ENCODE results near the gene TGFB2. TPM values are rescaled to one million over a fixed set of nuclear protein-coding genes. Genes with fewer than 3 reads are reported as not detected.

The TGFB2 gene
- total RNA-seq, 4 donors from 2014 or later, result 4.9 to 43.2 (median 12.0) TPM

DNA sequence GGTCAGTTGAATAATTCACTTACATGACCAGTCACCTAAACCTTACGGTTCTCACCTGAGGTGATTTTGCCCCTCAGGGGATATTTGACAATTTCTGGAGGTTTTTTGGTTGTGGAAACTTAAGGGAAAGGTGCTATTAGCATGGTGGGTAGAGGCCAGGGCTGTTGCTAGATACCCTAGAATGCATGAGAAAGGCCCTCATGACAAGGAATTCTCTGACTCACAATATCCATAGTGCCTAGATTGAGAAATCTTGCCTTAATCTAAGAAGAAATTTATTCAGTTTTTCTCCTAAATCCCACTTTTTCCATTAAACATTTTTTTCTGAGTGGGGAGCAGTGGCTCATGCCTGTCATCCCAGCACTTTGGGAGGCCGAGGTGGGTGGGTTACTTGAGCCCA lies 119.7 kb downstream of the TGFB2 start:
- H3K4me1 ChIP-seq, result peaks cover 7 to 8% of the 10 kb centered on the region in 2 donors
- H3K9me3 ChIP-seq, result no peaks in the 10 kb centered on the region
- H3K36me3 ChIP-seq, result no peaks in the 10 kb centered on the region
- TF ChIP-seq, protein P1, sequence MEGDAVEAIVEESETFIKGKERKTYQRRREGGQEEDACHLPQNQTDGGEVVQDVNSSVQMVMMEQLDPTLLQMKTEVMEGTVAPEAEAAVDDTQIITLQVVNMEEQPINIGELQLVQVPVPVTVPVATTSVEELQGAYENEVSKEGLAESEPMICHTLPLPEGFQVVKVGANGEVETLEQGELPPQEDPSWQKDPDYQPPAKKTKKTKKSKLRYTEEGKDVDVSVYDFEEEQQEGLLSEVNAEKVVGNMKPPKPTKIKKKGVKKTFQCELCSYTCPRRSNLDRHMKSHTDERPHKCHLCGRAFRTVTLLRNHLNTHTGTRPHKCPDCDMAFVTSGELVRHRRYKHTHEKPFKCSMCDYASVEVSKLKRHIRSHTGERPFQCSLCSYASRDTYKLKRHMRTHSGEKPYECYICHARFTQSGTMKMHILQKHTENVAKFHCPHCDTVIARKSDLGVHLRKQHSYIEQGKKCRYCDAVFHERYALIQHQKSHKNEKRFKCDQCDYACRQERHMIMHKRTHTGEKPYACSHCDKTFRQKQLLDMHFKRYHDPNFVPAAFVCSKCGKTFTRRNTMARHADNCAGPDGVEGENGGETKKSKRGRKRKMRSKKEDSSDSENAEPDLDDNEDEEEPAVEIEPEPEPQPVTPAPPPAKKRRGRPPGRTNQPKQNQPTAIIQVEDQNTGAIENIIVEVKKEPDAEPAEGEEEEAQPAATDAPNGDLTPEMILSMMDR (IDR thresholded peaks at IDR 0.05), result no peak
- TF ChIP-seq POLR2A (IDR thresholded peaks at IDR 0.05), result no peak
- DNase-seq, result no peak
- no peaks in the 10 kb centered on the region for H3K27me3 ChIP-seq
- H3K27ac ChIP-seq, result no peak overlapping the region
- intact Hi-C loops (cut with DNase I; ENCODE audit: low total_unique reads), result no loop called here
- no peak overlapping the region for H3K4me3 ChIP-seq

DNA sequence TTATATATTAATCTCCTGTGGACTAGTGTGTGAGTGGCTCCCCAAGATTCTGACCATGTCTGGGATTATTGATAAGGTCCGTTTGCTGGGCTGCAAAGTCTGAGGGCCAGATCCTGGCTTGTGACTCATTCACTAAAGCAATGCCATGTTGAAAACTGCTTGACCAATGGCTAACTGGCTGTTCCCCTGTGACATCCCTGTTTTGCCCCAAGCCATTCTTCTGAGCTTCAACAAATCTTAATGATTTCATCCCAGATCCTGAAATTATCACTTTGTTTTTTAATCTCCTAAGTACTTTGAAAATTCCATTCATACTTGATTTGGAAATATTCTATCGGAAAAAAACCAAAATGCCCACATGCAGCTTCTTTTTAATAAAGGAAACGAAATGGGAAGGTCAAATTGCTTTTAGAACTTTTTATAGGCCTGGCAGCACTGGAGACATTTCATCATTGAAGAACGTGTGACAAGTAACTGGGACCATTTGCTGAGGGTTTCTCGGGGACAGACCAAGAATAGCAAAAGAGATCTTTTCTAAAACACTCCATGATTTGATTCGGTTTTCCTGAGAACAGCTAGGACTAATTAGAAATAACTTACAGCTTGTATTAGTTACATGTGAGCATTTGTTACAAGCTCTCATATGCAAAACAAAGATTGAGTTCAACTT lies 121.3 kb downstream of the TGFB2 start:
- TF ChIP-seq, protein P1 (IDR thresholded peaks at IDR 0.05), result no peak
- no peak for TF ChIP-seq POLR2A (IDR thresholded peaks at IDR 0.05)
- DNase-seq, result no peak
- H3K9me3 ChIP-seq, result no peaks in the 10 kb centered on the region
- peaks cover 0 to 5% of the 10 kb centered on the region in 2 donors for H3K4me1 ChIP-seq
- H3K36me3 ChIP-seq, result no peaks in the 10 kb centered on the region
- no peak overlapping the region for H3K27ac ChIP-seq
- intact Hi-C loops (cut with DNase I; ENCODE audit: low total_unique reads), result no loop called here
- no peaks in the 10 kb centered on the region for H3K27me3 ChIP-seq
- no peak overlapping the region for H3K4me3 ChIP-seq

DNA sequence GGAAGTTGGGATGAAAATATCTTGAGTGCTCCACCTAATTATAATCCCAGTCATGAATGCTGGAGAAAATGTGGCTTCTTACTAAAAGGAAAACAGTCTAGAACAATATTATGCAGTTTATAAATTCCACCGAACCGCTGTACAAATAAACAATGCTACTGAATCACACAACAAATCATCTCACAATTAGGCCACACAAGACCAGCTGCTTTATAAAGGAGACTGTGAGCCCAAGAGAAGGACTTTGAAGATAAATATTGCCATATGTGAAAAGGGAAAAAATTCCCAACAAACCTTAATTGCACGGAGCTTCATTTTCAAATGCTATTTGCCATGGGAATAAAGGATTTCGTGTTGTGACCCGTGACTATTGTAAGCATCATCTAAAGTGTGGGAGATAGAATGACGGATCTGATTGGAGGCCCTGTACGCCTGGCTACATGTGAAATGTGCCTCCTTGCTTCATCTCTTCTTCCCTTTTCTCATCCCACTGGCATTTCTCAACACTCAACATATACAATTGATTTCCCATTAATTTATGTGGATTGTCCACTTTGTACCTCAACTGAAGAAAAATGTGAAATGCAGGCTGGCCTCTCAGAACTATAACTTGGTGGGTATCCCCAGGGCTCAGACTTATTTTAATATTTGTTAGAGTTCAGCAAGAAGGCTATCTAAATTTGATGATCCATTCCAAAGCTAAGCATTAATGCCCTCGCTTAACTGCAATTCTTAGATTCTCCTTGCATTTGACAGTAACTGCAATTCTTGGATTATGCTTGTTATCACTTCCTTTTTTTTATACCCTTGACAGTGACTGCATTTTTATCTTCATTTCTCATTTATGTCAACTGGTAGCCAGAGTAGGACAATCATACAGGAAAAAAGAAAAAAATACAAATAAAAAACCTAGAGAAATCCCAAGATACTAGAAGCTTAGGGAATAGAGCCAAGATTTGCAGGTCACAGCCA lies 122.3 kb downstream of the TGFB2 start:
- no peaks in the 10 kb centered on the region for H3K36me3 ChIP-seq
- no peak overlapping the region for H3K27ac ChIP-seq
- intact Hi-C loops (cut with DNase I; ENCODE audit: low total_unique reads), result no loop called here
- H3K4me1 ChIP-seq, result peaks cover 0 to 3% of the 10 kb centered on the region in 2 donors
- no peaks in the 10 kb centered on the region for H3K9me3 ChIP-seq
- TF ChIP-seq, protein P1 (IDR thresholded peaks at IDR 0.05), result no peak
- TF ChIP-seq POLR2A (IDR thresholded peaks at IDR 0.05), result no peak
- no peaks in the 10 kb centered on the region for H3K27me3 ChIP-seq
- no peak for DNase-seq
- H3K4me3 ChIP-seq, result no peak overlapping the region

DNA sequence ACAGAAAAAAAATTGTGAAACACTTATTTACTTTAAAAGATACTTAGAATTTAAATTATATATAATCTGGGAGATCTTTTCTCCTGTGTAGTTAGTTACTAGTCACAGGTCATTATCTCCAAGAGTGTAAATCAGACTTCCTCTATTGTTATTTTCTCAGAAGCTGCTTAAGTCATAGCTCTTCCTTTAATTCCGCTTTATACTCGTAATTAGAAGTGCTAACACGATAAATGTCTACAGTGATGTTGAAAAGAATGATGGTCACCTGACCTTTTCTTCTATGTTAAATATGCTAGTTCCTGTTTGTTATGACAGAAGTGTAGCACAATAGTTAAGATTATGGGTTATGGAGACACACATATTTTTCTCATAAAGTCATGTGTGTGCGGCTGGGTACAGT lies 123.6 kb downstream of the TGFB2 start:
- Histone ChIP-seq H3K36me3 (no peaks in the 10 kb centered on the region), H3K4me1 (no peaks in the 10 kb centered on the region), H3K9me3 (no peaks in the 10 kb centered on the region), H3K27ac (no peak overlapping the region), H3K27me3 (no peaks in the 10 kb centered on the region), H3K4me3 (no peak overlapping the region)
- DNase-seq, result no peak
- TF ChIP-seq, protein P1 (IDR thresholded peaks at IDR 0.05), result no peak
- no peak for TF ChIP-seq POLR2A (IDR thresholded peaks at IDR 0.05)
- intact Hi-C loops (cut with DNase I; ENCODE audit: low total_unique reads), result no loop called here

DNA sequence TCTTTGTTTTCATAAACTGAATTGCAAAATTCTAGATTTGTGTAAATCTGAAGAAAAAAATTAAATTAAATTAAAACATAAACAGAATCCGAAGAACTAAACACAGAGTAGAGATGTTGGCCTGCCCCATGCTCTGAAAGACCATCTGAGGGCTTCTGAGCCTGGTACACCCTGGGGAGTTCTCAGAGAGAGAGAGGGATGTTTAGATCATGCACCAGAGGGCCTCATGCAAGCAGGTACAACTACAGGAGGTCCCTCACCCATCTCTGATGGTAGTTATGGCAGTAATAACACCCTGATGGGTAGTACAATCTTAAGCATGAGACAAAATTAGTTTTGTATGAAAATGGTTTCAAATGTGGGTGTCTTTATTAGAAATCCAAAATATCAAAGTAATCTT lies 127.7 kb downstream of the TGFB2 start:
- no peak for TF ChIP-seq POLR2A (IDR thresholded peaks at IDR 0.05)
- TF ChIP-seq, protein P1 (IDR thresholded peaks at IDR 0.05), result no peak
- no peak for DNase-seq
- no peaks in the 10 kb centered on the region for H3K9me3 ChIP-seq
- intact Hi-C loops (cut with DNase I; ENCODE audit: low total_unique reads), result no loop called here
- H3K4me1 ChIP-seq, result no peaks in the 10 kb centered on the region
- H3K27me3 ChIP-seq, result no peaks in the 10 kb centered on the region
- H3K36me3 ChIP-seq, result no peaks in the 10 kb centered on the region
- no peak overlapping the region for H3K27ac ChIP-seq
- H3K4me3 ChIP-seq, result no peak overlapping the region

Data from uterus (tissue), 4 donors.